Raji (cell line): ENCODE measurements around the gene PUM2.

ENCODE experiments used
- POLR2A ChIP-seq: IDR thresholded peaks from 2 replicates; pipeline ENCODE4 v1.6.1; 2011; ENCODE audit warnings: low read depth, low read length, control low read depth; ENCODE audit not compliant: insufficient read depth

Gene PUM2

GRCh38 chr2:20288642-20289340, 61.9 kb downstream of the PUM2 start:
- no peak for TF ChIP-seq POLR2A

GRCh38 chr2:20282916-20283592, 67.6 kb downstream of the PUM2 start:
- no peak for TF ChIP-seq POLR2A

GRCh38 chr2:20281876-20282275, 68.8 kb downstream of the PUM2 start:
- no peak for TF ChIP-seq POLR2A

DNA sequence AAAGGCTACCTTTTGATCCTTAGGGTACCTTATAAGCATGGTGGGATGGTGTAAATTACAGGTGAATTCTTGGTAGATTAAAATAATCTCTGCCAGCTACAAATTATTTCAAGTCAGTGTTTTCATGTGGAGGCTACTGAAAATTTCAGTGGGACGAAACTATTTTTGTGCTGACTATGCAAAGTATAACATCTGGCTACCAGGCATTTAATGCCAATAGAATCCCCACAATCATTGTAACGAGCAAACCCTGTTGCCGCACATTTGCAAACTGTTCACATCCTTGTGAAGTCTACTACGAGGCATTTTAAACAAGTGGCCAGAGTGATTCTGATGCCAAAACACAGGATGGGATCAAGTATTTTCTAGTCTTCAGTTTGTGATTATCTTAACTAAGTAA, 77.6 kb downstream of the PUM2 start:
- TF ChIP-seq POLR2A: no peak

- no peak for TF ChIP-seq POLR2A
These were observed 83.1 kb downstream of the PUM2 start for GRCh38 chr2:20267529-20267928.

GRCh38 chr2:20264629-20265028, 86.0 kb downstream of the PUM2 start:
- TF ChIP-seq POLR2A: no peak

GRCh38 chr2:20257411-20257810, 93.2 kb downstream of the PUM2 start:
- no peak for TF ChIP-seq POLR2A

- no peak for TF ChIP-seq POLR2A
These were observed 95.9 kb downstream of the PUM2 start for GRCh38 chr2:20254731-20255130.

- TF ChIP-seq POLR2A: no peak
These were observed 100.2 kb downstream of the PUM2 start for GRCh38 chr2:20250436-20250835.

GRCh38 chr2:20249170-20249569, 101.5 kb downstream of the PUM2 start:
- no peak for TF ChIP-seq POLR2A

DNA sequence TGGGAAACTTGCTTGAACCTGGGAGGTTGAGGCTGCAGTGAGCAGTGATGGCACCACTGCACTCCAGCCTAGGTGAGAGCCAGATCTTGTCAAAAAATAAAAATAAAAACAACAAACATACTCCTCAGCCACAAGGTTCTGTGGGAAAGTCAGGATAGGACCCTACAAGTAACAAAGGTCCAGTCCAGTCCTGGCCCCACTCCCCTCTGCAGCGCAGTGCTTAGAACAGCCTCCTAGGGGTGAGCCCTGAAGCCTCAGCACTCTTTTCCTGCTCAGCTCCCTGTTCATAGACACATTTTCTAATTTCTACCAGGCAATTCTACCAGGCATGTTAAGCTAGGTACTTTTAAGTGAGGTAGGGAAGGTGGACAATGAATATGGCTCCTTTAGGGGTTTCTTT, 103.6 kb downstream of the PUM2 start:
- TF ChIP-seq POLR2A: no peak

DNA sequence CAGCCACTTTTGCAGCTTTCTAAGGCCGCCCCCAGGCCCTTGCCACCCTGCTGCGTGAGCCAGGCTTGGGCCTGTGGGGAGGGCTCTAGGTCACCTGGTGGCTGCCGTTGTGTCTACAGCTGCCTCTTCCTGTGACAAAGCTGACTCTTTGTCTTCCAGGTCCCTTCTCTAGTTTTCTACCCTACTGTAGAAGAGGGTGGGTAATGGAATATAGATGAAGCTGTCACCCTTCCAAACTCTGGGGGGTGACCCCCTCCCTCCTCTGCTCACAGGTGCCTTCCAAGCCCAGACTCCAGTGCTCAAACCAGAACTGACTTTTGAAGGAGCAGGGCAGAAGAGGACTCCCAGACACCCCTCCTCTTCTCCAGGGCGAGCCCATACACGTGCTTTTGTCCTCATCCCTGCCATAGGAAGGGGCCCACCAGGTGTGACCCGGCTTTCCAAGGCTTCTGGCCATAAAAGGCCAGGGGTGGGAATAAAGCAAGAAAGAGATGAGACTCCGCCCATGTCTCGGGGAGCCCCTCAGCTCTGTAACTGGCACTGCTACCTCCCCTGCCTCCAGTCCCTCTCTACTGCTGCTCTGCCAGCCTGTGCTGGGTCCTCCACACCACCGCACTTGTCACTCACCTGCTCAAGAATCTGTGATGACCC, 107.8 kb downstream of the PUM2 start:
- no peak for TF ChIP-seq POLR2A

GRCh38 chr2:20241973-20242726, 108.5 kb downstream of the PUM2 start:
- TF ChIP-seq POLR2A: no peak

DNA sequence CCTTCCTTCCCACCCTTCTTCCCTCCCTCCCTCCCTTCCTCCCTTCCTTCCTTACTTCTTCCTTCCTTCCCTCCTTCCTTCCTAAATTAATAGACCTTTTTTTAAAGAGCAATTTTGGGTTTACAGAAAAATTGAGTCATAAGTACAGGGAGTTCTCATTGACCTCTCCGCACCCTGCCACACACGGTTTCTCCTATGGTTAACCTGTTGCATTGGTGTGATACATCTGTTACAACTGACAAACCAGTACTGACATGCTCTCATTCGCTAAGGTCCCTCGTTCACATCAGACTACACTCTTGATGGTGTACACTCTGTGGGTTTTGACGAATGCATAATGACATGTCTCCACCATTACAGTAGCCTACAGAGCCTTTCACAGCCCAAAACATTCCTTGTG, 114.1 kb downstream of the PUM2 start:
- no peak for TF ChIP-seq POLR2A

- TF ChIP-seq POLR2A: no peak
These were observed 114.9 kb downstream of the PUM2 start for GRCh38 chr2:20235655-20236305.

- TF ChIP-seq POLR2A: no peak
These were observed 117.8 kb downstream of the PUM2 start for GRCh38 chr2:20232837-20233207.

DNA sequence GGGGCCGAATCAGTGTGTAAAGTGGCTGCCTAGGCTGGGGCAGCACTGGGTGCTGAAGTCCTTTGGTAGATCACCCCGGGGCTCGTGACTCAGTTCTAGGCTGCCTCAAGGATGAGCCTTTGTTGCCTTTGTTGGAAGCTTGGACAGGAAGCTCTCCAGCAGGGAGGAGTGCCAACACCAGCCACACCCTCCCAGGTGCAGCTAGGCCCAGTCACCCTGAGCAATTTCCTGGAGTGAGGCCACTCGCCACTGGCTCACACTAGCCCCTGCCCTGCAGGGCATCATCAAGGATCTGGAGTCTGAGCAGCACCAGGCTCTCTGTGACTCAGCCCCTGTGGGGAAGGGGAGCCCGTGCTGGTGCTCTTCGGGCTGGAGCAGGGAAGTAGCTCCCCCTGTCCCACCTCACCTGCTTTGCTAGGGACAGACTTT, 119.0 kb downstream of the PUM2 start:
- TF ChIP-seq POLR2A: no peak
